Transverse colon (tissue), 4 donors: ENCODE measurements around the gene CLEC2B. TPM values are rescaled to one million over a fixed set of nuclear protein-coding genes. Genes with fewer than 3 reads are reported as not detected.

ENCODE experiments used
- DNase-seq: peaks from one replicate; pipeline ENCODE4 v3.0.0-alpha.2; 2019
- H3K27ac ChIP-seq, 4 donors: fragments of 200-600 bp; sonication (generic); 2 replicates each; pipeline ENCODE4 v1.5.1; 2016 to 2018; ENCODE audit warnings: inconsistent platforms in 4 of 4
- H3K27me3 ChIP-seq: fragments of 200-600 bp; sonication (generic); 2 replicates; pipeline ENCODE4 v1.5.1; 2017; ENCODE audit warnings: inconsistent platforms
- H3K36me3 ChIP-seq, 4 donors: fragments of 200-600 bp; sonication (generic); 2 replicates each; pipeline ENCODE4 v1.5.1; 2017 to 2019; ENCODE audit warnings: inconsistent platforms in 4 of 4
- H3K4me1 ChIP-seq, 4 donors: fragments of 200-600 bp; sonication (generic); 2 replicates each; pipeline ENCODE4 v1.5.1; 2017 to 2020; ENCODE audit warnings: inconsistent platforms in 4 of 4
- H3K4me3 ChIP-seq, 4 donors: fragments of 200-600 bp; sonication (generic); 1 replicate in 1 of 4; 2 replicates in 3 of 4; pipeline versions ENCODE4 v1.5.1 to v1.6.1; 2017 to 2019; ENCODE audit warnings: inconsistent platforms in 4 of 4
- H3K9me3 ChIP-seq, 2 donors: fragments of 200-600 bp; sonication (generic); 2 replicates each; pipeline ENCODE4 v1.5.1; 2017 to 2019; ENCODE audit warnings: inconsistent platforms in 2 of 2
- EP300 ChIP-seq: sonication (generic); formaldehyde crosslinking; IDR thresholded peaks from one replicate; pipeline ENCODE4 v1.6.1; 2017; ENCODE audit warnings: antibody characterized with exemption, low read depth
- POLR2A ChIP-seq: fragments of 450-650 bp; IDR thresholded peaks from one replicate; pipeline ENCODE4 v1.6.1; 2016; ENCODE audit warnings: antibody characterized with exemption, mild to moderate bottlenecking, moderate library complexity
- POLR2AphosphoS5 ChIP-seq, 3 donors: sonication (generic); formaldehyde crosslinking; IDR thresholded peaks; one replicate each; pipeline ENCODE4 v1.6.1; 2016; ENCODE audit warnings: antibody characterized with exemption in 3 of 3
- WGBS, 2 donors: methylation state at CpG; one replicate each; pipeline ENCODE4 v1.1.5; 2018; ENCODE audit warnings: low coverage in 1 of 2; 5-methylcytosine and 5-hydroxymethylcytosine counted together
- in situ Hi-C, 4 donors: fragments of 200-750 bp; cut with MboI; loops; one replicate each; pipeline versions ENCODE4 v1.15.0 to v1.15.1; 2017; ENCODE audit warnings: low sequenced_read_pairs in 3 of 4, low pct_ligation_motif_present in 1 of 4, low pct_unique_long_range_greater_than_20kb in 1 of 4
- intact Hi-C: fragments of 100-400 bp; cut with DNase I; formaldehyde crosslinking; loops from one replicate; pipeline ENCODE4 v1.15.1; 2023; ENCODE audit warnings: low total_unique reads
- total RNA-seq, 4 donors: library from RNA; depleted of rRNA; stranded (reverse); fragments of >200 nt; gene quantifications; one replicate each; pipeline ENCODE4 v1.1.0, GENCODE V29; 2016
- TF ChIP-seq, protein P1 (sequence below), 5 experiments: fragments of 200-600 bp in 3 of 5; fragments of 450-650 bp in 2 of 5; sonication (generic) in 3 of 5; IDR thresholded peaks; 1 replicate in 2 of 5; 2 replicates in 3 of 5; pipeline ENCODE4 v1.5.1; 2016 to 2017; ENCODE audit warnings: antibody characterized with exemption in 5 of 5, inconsistent platforms in 3 of 5, mild to moderate bottlenecking in 2 of 5, moderate library complexity in 1 of 5

The CLEC2B gene
- total RNA-seq, 4 donors from 2014 or later, result 4.8 to 11.7 TPM; not detected in 2

DNA sequence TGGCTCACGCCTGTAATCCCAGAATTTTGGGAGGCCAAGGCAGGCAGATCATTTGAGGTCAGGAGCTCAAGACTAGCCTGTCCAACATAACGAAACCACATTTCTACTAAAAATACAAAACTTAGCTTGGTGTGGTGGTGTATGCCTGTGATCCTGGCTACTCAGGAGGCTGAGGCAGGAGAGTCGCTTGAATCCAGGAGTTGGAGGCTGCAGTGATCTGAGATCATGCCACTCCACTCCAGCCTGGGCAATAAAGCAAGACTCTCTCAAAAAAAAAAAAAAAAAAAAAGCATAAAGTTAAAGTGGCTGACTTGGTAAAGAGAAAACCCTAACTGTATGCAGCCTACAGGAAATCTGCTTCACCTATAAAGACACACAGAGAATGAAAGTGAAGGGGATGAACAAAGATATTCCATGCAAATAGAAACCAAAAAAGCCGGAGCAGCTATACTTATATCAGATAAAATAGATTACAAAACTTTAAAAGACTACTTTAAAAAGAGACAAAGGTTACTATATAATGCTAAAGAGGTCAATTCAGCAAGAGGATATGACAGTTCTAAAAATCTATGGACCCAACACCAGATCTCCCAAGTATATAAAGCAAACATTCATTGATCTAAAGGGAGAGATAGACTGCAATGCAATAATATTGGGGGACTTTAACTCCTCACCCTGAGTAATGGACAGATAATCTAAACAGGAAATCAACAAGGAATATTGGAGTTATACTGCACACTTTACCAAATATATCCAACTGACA lies 4.1 kb downstream of the CLEC2B start:
- peaks cover 0 to 4% of the 10 kb centered on the region in 2 donors for H3K9me3 ChIP-seq
- H3K36me3 ChIP-seq, result no peaks in the 10 kb centered on the region
- 53 to 54% methylated on average over 3 to 4 of the region's 4 CpGs for WGBS, 2 donors
- H3K27ac ChIP-seq, result peak overlapping the region in 3 of 4 donors; percentile 33 to 82 (median 44)
- peaks cover 0 to 3% (median 0%) of the 10 kb centered on the region in 4 donors for H3K4me1 ChIP-seq
- in situ Hi-C loops, result no loop called here
- intact Hi-C loops, result no loop called here
- H3K27me3 ChIP-seq, result no peaks in the 10 kb centered on the region
- TF ChIP-seq POLR2AphosphoS5 (IDR thresholded peaks at IDR 0.05), result no peak
- no peak for TF ChIP-seq EP300
- TF ChIP-seq POLR2A, result no peak
- TF ChIP-seq, protein P1, sequence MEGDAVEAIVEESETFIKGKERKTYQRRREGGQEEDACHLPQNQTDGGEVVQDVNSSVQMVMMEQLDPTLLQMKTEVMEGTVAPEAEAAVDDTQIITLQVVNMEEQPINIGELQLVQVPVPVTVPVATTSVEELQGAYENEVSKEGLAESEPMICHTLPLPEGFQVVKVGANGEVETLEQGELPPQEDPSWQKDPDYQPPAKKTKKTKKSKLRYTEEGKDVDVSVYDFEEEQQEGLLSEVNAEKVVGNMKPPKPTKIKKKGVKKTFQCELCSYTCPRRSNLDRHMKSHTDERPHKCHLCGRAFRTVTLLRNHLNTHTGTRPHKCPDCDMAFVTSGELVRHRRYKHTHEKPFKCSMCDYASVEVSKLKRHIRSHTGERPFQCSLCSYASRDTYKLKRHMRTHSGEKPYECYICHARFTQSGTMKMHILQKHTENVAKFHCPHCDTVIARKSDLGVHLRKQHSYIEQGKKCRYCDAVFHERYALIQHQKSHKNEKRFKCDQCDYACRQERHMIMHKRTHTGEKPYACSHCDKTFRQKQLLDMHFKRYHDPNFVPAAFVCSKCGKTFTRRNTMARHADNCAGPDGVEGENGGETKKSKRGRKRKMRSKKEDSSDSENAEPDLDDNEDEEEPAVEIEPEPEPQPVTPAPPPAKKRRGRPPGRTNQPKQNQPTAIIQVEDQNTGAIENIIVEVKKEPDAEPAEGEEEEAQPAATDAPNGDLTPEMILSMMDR (IDR thresholded peaks at IDR 0.05), result no peak
- peak overlapping the region in 1 of 4 donors; percentile 50 for H3K4me3 ChIP-seq
- DNase-seq, result no peak

DNA sequence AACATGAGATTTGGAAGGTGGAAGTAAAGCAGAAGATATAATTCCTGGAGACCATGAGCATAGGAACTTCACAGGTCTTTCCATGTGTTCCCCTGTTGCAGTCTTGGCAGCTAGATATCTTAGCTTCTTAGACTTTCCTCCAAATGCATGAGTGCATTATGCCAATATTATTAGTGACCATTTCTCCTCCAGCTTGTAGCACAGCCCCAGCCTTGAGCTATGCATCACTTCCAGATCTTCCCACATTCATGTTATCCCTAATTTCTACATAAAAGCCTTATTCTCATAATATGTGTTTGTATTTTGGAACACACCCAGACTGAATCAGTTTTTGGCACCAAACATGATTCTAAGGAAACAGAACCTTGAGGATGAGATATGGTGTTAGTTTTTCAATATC lies 11.0 kb downstream of the CLEC2B start:
- DNase-seq, result no peak
- Histone ChIP-seq H3K36me3 (no peaks in the 10 kb centered on the region), H3K4me3 (no peak overlapping the region), H3K27me3 (no peaks in the 10 kb centered on the region), H3K9me3 (no peaks in the 10 kb centered on the region), H3K27ac (no peak overlapping the region), H3K4me1 (no peaks in the 10 kb centered on the region)
- intact Hi-C loops (no loop called here), in situ Hi-C loops (no loop called here)
- TF ChIP-seq POLR2A, result no peak
- no peak for TF ChIP-seq POLR2AphosphoS5 (IDR thresholded peaks at IDR 0.05)
- TF ChIP-seq, protein P1 (IDR thresholded peaks at IDR 0.05), result no peak
- no peak for TF ChIP-seq EP300

DNA sequence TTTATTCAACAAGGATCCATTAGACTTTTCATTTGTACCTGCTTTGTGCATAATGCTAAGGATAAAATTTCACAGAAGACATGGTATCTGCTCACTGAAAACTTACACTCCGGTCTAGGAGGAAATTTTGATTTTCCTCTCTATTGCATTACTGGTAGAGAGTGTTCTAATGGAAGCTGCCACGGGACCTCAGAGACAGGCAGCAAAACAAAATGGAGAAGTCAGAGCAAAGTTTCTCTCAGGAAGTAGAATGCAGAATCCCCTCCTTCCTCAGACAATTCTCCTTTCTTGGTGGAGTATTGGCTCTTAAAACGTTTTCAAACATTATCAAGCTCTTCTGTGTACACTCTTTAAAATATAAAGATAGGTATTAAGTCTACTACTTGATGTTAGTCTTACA lies 12.3 kb downstream of the CLEC2B start:
- intact Hi-C loops (no loop called here), in situ Hi-C loops (no loop called here)
- WGBS, 2 donors, result 59 to 70% methylated on average over 3 of the region's 3 CpGs
- Histone ChIP-seq H3K4me3 (no peak overlapping the region), H3K4me1 (no peaks in the 10 kb centered on the region), H3K27me3 (no peaks in the 10 kb centered on the region), H3K9me3 (no peaks in the 10 kb centered on the region), H3K36me3 (no peaks in the 10 kb centered on the region), H3K27ac (no peak overlapping the region)
- DNase-seq, result no peak
- TF ChIP-seq POLR2AphosphoS5 (IDR thresholded peaks at IDR 0.05) (no peak), POLR2A (no peak), EP300 (no peak)
- TF ChIP-seq, protein P1 (IDR thresholded peaks at IDR 0.05), result no peak

DNA sequence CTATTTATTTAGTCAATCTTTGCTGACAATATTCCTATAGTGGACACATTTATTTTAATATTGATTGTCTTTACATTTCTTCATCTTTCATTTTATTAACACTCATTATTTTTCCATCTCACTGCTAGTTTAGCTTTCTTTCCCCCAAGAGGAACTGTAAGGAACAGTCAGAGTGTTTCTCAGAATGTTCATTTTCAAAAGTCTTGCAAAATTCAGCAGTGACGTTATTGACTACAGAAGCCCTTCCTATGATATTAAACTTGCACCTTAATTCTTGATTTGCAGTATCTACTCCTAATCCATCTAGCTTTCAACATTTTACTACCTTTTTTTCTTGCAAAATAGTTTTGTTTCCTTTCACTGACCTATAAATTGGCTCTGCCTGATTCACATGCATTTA lies 13.0 kb downstream of the CLEC2B start:
- no peaks in the 10 kb centered on the region for H3K9me3 ChIP-seq
- in situ Hi-C loops (no loop called here), intact Hi-C loops (no loop called here)
- TF ChIP-seq, protein P1 (IDR thresholded peaks at IDR 0.05), result no peak
- TF ChIP-seq EP300 (no peak), POLR2A (no peak)
- no peaks in the 10 kb centered on the region for H3K27me3 ChIP-seq
- H3K4me1 ChIP-seq, result no peaks in the 10 kb centered on the region
- no peak for DNase-seq
- H3K4me3 ChIP-seq, result no peak overlapping the region
- no peak overlapping the region for H3K27ac ChIP-seq
- H3K36me3 ChIP-seq, result no peaks in the 10 kb centered on the region
- WGBS, 2 donors, result 64 to 88% methylated on average over 1 of the region's 1 CpG
